ENCODE data around the gene CDH4.

GRCh38 chr20:61380545-61380915 is 128.5 kb downstream of the CDH4 start:
- no peak for TF ChIP-seq CTCF (IDR thresholded peaks at IDR 0.05)
- no peak for TF ChIP-seq EP300 (IDR thresholded peaks at IDR 0.05)

Data from ovary (tissue), 3 donors.